HG03354 (cell line): ENCODE data around the gene AMOTL2.

Source experiments
- ATAC-seq: cut with Tn5 transposase; IDR thresholded peaks from one replicate; pipeline ENCODE4 v1.9.1; 2021; ENCODE audit warnings: mild to moderate bottlenecking; ENCODE audit not compliant: unreplicated experiment, poor library complexity, severe bottlenecking

Gene AMOTL2

GRCh38 chr3:134374105-134374790, at the start of gene AMOTL2:
TSS of gene AMOTL2 (minus strand) at chr3:134374447. CDS start at chr3:134371433, 3,014 bp downstream.
- ATAC-seq = peak; percentile 52

- no peak for ATAC-seq
Observed at GRCh38 chr3:134423153-134423552, 48.9 kb upstream of the AMOTL2 start.

DNA sequence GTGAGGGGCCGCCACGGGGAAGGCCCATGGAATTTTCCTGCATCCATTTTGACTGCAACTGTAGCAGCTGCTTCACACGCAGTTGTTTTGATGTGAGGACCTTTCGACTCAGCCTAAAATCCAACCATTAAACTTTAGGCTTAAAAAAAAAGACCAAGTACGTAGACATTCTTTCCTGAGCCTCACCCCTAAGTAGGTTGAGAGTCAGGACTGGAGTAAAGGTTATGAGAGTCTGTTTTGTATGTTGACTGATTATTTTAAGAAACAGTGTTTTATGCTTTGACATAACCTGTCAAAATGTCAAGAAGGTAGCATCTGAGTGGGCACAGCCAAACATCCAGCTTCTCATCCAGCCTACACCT, 45.7 kb upstream of the AMOTL2 start:
- no peak for ATAC-seq

DNA sequence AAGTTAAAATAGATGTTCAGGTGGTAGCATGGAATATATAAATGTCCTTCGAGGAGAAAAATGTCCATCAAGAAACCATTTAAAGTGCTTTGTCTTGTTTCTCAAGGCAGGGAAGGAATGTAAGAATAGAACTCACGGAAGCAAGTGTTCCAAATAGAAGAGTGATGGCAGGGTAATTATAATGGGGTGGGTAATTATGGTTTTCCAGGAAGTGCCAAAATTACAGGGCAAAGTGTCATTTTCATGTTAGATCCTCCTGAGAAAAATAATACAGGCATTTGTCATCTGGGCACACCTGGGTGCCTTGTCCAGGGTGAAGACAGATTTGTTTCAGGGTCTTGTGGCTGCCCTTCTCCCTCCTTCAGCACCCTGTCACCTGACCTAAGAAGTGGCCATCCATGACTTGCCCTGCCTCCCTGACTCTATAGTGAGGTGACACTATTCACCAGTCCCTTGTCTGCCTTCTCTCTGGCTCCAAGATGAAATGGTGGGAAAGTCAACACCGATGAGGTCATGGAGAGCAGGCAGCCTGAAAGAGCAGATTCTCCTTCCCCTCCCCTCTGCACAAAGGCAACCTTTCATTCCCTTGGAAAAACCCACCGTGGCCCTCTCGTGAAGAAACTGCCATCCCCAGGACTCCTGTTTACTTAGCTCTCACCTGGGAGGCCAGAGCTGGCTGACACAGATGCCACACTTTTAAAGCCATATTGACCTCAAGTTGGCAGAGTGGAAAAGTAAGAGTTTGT, 45.1 kb upstream of the AMOTL2 start:
- ATAC-seq = no peak

GRCh38 chr3:134409041-134409440, 34.8 kb upstream of the AMOTL2 start:
- ATAC-seq = no peak

DNA sequence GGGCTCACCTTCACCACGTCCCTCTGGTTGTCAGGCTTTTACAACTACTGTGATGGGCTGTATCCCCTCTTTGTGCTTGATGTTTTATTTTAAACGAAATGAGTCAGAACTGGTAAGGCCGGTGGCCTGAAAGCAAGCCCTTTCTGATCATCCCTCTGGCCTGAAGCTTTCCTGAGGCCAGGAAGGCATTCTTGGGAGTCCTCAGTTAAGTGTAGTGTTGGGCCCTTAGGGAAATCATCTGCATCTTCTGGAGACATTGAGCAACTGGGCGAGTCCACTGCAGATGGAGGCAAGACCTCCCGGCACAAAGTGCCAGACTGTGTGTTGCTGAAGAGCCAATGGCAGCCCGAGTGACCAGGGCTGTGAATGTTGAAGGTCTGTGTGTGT, 33.0 kb upstream of the AMOTL2 start:
- ATAC-seq = no peak

GRCh38 chr3:134406331-134407238, 32.3 kb upstream of the AMOTL2 start:
- no peak for ATAC-seq

DNA sequence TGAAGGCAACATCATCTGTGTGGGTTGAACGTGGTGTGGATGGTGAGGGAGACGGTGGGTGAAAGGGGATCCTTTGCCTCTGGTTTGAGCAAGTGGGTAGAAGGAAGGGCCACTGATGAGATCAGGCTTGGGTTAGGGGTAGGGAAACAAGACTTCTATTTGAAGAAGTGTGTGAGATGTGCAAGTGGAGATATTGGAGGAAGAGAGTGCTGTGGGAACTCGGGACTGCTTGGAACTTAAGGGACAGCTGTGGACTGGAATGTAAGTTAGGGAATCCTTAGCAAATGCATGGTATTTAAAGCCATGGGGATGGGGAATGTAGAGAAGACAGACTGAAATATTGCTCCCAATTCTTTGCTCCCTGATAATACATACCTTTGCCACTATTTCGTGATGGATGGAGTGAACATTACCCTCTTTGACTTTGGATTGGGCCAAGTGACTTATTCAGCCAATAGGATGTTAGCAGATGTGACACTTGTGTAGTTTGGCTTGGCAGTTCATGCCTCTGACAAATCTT, 30.2 kb upstream of the AMOTL2 start:
- ATAC-seq = no peak

- ATAC-seq = no peak
Observed at GRCh38 chr3:134397755-134398154, 23.5 kb upstream of the AMOTL2 start.

DNA sequence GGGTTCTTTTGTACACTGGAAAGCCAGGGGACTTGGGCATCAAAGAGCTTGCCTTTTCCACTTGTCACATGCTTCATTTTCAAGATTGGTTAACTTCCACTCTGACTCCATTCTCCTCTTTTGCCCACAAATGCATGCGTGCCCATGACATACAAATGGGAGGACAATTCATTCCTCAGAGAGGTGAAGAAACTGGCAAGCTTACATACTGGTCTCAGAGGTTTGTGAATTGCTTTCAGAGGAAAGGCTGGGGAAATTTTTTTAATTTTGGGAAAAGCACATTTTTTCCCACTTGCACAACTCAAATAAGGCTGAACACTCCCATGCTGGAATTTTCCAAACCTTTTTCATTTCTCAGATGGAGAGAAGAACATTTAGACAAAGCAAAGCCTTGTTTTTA, 20.9 kb upstream of the AMOTL2 start:
- ATAC-seq = no peak

- ATAC-seq = no peak
Observed at GRCh38 chr3:134394380-134394779, 20.1 kb upstream of the AMOTL2 start.

DNA sequence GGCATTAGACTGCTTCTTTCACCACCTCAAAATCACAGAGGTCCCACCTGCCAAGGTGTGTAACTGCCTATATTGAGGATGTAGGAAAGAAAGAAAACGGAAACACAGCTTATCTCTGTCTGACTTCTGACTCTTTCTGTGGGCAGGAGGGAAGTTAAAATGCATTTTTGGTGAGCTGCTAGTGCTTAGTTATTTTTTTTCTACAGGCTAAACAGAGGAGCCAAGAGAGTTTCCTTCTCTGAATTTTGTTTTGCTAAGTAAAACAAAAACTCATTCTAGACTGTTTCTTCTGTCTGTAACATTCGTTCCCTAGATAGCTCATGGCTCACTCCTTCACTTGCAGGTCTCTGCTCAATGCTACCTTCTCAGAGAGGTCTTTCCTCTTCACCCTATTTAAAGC, 18.8 kb upstream of the AMOTL2 start:
- no peak for ATAC-seq

DNA sequence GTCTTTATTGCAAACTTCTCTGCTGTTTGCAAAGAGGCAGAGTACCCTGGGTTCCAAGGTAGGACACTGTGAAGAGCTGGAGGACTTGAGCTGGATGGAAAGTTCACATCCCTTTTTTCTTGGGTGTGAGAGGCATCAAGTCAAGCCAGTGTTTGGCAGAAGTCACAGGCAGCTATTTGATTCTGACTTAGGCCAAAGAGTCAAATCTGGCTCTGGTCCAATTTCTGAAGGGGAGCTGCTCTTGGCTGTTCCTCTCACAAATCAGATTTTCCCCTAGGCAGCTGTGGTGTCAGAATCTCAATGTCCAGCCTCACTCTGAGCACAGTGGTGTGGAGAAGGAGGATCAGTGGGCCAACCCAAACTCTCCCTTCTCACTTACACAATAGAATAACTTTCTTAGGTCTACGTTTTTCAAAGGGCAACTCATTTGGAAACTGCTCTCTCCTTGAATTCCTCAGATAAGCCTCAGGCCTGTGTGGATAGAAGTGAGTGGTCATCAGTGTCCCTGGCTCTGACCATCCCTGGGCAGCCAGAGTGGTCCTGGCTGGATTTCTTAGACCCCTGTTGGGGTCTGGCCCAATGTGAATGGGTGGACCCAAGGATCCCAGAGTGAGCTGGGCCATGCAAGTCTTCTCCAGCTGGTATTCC, 18.2 kb upstream of the AMOTL2 start:
- no peak for ATAC-seq

DNA sequence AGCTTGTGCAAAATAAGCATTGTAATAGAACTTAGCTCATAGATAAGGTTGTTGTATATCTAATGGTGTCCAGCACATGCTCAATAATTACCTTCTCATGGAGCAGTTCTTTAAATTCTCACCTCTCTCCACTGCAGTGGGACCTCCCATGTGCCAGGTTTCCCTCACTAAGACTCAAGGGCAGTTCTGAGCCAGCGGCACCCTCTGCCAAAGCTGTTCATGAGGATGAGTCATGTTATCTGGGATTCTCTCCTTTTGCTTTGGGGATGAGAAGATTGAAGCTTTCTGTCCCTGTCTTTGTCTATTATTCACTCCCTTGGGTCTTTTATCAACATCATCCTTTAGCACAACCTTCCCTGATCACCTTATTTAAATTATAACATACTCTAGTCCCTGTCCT, 15.6 kb upstream of the AMOTL2 start:
- no peak for ATAC-seq

- no peak for ATAC-seq
Observed at GRCh38 chr3:134388788-134389485, 14.7 kb upstream of the AMOTL2 start.

GRCh38 chr3:134388292-134388691, 14.0 kb upstream of the AMOTL2 start:
- no peak for ATAC-seq

GRCh38 chr3:134387293-134387692, 13.0 kb upstream of the AMOTL2 start:
- no peak for ATAC-seq

DNA sequence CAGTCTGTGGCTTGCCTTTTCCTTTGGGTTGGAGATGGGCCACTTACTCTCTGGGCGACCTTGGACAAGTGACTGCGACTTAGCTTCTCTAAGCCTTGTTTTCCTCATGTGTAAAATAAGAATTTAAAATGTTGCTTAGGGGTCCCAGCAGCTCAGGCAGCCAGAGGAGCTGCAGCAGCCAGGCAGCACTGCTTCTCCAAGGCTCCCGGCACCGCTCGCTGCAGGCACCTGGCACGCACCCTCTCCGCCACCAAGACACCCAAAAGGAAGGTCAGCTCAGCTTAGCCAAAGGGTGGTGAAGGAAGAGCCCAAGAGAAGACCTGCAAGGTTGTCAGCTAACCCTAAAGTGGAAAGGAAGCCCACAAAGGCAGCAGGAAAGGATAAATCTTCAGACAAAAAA, 10.7 kb upstream of the AMOTL2 start:
- no peak for ATAC-seq

- no peak for ATAC-seq
Observed at GRCh38 chr3:134381831-134382442, 7.7 kb upstream of the AMOTL2 start.
